HUES6 (cell line): ENCODE measurements around the gene ACER2.

ENCODE experiments used
- H3K27ac ChIP-seq: 2 replicates; pipeline ENCODE4 v1.7.0; 2013; ENCODE audit warnings: low read depth, mild to moderate bottlenecking, low read length, inconsistent platforms
- H3K27me3 ChIP-seq: 2 replicates; pipeline ENCODE4 v1.6.1; 2013; ENCODE audit warnings: low read length; ENCODE audit not compliant: control insufficient read depth, insufficient read depth
- H3K36me3 ChIP-seq: 2 replicates; pipeline ENCODE4 v1.6.1; 2013; ENCODE audit warnings: low read length; ENCODE audit not compliant: control insufficient read depth, insufficient read depth
- H3K4me1 ChIP-seq: 2 replicates; pipeline ENCODE4 v1.6.1; 2013; ENCODE audit warnings: low read length; ENCODE audit not compliant: control insufficient read depth, insufficient read depth
- H3K4me3 ChIP-seq: 2 replicates; pipeline ENCODE4 v1.5.1; 2013; ENCODE audit warnings: low read depth, low read length
- H3K9ac ChIP-seq: one replicate; pipeline ENCODE4 v1.6.1; 2013; ENCODE audit warnings: mild to moderate bottlenecking, low read length
- H3K9me3 ChIP-seq: 2 replicates; pipeline ENCODE4 v1.6.1; 2013; ENCODE audit warnings: low read depth, low read length; ENCODE audit not compliant: control insufficient read depth, insufficient read depth

ACER2 gene

GRCh38 chr9:19469271-19469670 is 60.5 kb downstream of the ACER2 start:
- Histone ChIP-seq H3K4me1 (peaks cover 8% of the 10 kb centered on the region), H3K36me3 (no peaks in the 10 kb centered on the region), H3K27ac (no peak overlapping the region), H3K27me3 (no peaks in the 10 kb centered on the region), H3K9me3 (0 out of 2 replicates have a peak, but pooled peaks cover under 1% of the 10 kb centered on the region), H3K9ac (no peak overlapping the region), H3K4me3 (no peak overlapping the region)

- H3K4me1 ChIP-seq = peaks cover 4% of the 10 kb centered on the region
- H3K27me3 ChIP-seq = no peaks in the 10 kb centered on the region
- H3K9me3 ChIP-seq = no peaks in the 10 kb centered on the region
- no peak overlapping the region for H3K4me3 ChIP-seq
- H3K27ac ChIP-seq = no peak overlapping the region
- H3K36me3 ChIP-seq = no peaks in the 10 kb centered on the region
- no peak overlapping the region for H3K9ac ChIP-seq
These were observed 61.8 kb downstream of the ACER2 start for GRCh38 chr9:19470567-19470966.

- no peak overlapping the region for H3K4me3 ChIP-seq
- no peak overlapping the region for H3K9ac ChIP-seq
- peaks cover 4% of the 10 kb centered on the region for H3K4me1 ChIP-seq
- no peaks in the 10 kb centered on the region for H3K27me3 ChIP-seq
- H3K9me3 ChIP-seq = no peaks in the 10 kb centered on the region
- no peaks in the 10 kb centered on the region for H3K36me3 ChIP-seq
- H3K27ac ChIP-seq = no peak overlapping the region
These were observed 62.3 kb downstream of the ACER2 start for GRCh38 chr9:19470981-19471650.

GRCh38 chr9:19471737-19472648 is 63.2 kb downstream of the ACER2 start:
- Histone ChIP-seq H3K27ac (no peak overlapping the region), H3K4me1 (peaks cover 4% of the 10 kb centered on the region), H3K9ac (no peak overlapping the region), H3K36me3 (no peaks in the 10 kb centered on the region), H3K27me3 (no peaks in the 10 kb centered on the region), H3K4me3 (peak overlapping the region; percentile 35; the same call in 1 of the 2 replicates), H3K9me3 (no peaks in the 10 kb centered on the region)

- Histone ChIP-seq H3K27ac (no peak overlapping the region), H3K4me1 (peaks cover 4% of the 10 kb centered on the region), H3K9me3 (no peaks in the 10 kb centered on the region), H3K36me3 (no peaks in the 10 kb centered on the region), H3K27me3 (no peaks in the 10 kb centered on the region), H3K9ac (no peak overlapping the region), H3K4me3 (no peak overlapping the region)
These were observed 64.8 kb downstream of the ACER2 start for GRCh38 chr9:19473605-19474004.

- Histone ChIP-seq H3K9ac (no peak overlapping the region), H3K4me1 (no peaks in the 10 kb centered on the region), H3K27ac (no peak overlapping the region), H3K4me3 (no peak overlapping the region), H3K9me3 (no peaks in the 10 kb centered on the region), H3K36me3 (no peaks in the 10 kb centered on the region), H3K27me3 (no peaks in the 10 kb centered on the region)
These were observed 71.1 kb downstream of the ACER2 start for GRCh38 chr9:19479874-19480273.

- Histone ChIP-seq H3K9me3 (no peaks in the 10 kb centered on the region), H3K4me3 (no peak overlapping the region), H3K27ac (no peak overlapping the region), H3K36me3 (no peaks in the 10 kb centered on the region), H3K9ac (no peak overlapping the region), H3K4me1 (no peaks in the 10 kb centered on the region), H3K27me3 (no peaks in the 10 kb centered on the region)
These were observed 71.5 kb downstream of the ACER2 start for GRCh38 chr9:19480345-19480744.

GRCh38 chr9:19481121-19481870 is 72.5 kb downstream of the ACER2 start:
- no peak overlapping the region for H3K4me3 ChIP-seq
- no peaks in the 10 kb centered on the region for H3K9me3 ChIP-seq
- no peak overlapping the region for H3K9ac ChIP-seq
- no peaks in the 10 kb centered on the region for H3K4me1 ChIP-seq
- no peak overlapping the region for H3K27ac ChIP-seq
- H3K27me3 ChIP-seq = no peaks in the 10 kb centered on the region
- no peaks in the 10 kb centered on the region for H3K36me3 ChIP-seq

- no peaks in the 10 kb centered on the region for H3K27me3 ChIP-seq
- H3K9me3 ChIP-seq = no peaks in the 10 kb centered on the region
- no peaks in the 10 kb centered on the region for H3K4me1 ChIP-seq
- no peaks in the 10 kb centered on the region for H3K36me3 ChIP-seq
- no peak overlapping the region for H3K27ac ChIP-seq
- H3K9ac ChIP-seq = no peak overlapping the region
- no peak overlapping the region for H3K4me3 ChIP-seq
These were observed 73.2 kb downstream of the ACER2 start for GRCh38 chr9:19481971-19482404.

GRCh38 chr9:19484699-19485098 is 75.9 kb downstream of the ACER2 start:
- Histone ChIP-seq H3K9ac (no peak overlapping the region), H3K4me3 (no peak overlapping the region), H3K9me3 (no peaks in the 10 kb centered on the region), H3K4me1 (no peaks in the 10 kb centered on the region), H3K27me3 (no peaks in the 10 kb centered on the region), H3K36me3 (no peaks in the 10 kb centered on the region), H3K27ac (no peak overlapping the region)

GRCh38 chr9:19485193-19485592 is 76.4 kb downstream of the ACER2 start:
- Histone ChIP-seq H3K4me1 (no peaks in the 10 kb centered on the region), H3K27ac (no peak overlapping the region), H3K36me3 (no peaks in the 10 kb centered on the region), H3K9me3 (no peaks in the 10 kb centered on the region), H3K9ac (no peak overlapping the region), H3K27me3 (no peaks in the 10 kb centered on the region), H3K4me3 (no peak overlapping the region)
